Stomach (tissue), 4 donors: ENCODE results near the gene KTI12.

Experiments
- CTCF ChIP-seq, 7 experiments: fragments of 450-650 bp in 4 of 7; fragments of 200-600 bp in 3 of 7; sonication (generic) in 3 of 7; IDR thresholded peaks; one replicate each; pipeline ENCODE4 v1.5.1; 2016 to 2019; ENCODE audit warnings: antibody characterized with exemption in 7 of 7, control low read depth in 2 of 7, mild to moderate bottlenecking in 1 of 7
- EP300 ChIP-seq: sonication (generic); formaldehyde crosslinking; IDR thresholded peaks from one replicate; pipeline ENCODE4 v1.6.1; 2017; ENCODE audit warnings: antibody characterized with exemption
- POLR2A ChIP-seq, 4 donors: fragments of 450-650 bp; IDR thresholded peaks; one replicate each; pipeline ENCODE4 v1.6.1; 2016; ENCODE audit warnings: antibody characterized with exemption in 4 of 4, control low read depth in 2 of 4, mild to moderate bottlenecking in 1 of 4, moderate library complexity in 1 of 4
- POLR2AphosphoS5 ChIP-seq, 3 donors: sonication (generic); formaldehyde crosslinking; IDR thresholded peaks; one replicate each; pipeline ENCODE4 v1.6.1; 2016; ENCODE audit warnings: antibody characterized with exemption in 3 of 3

DNA sequence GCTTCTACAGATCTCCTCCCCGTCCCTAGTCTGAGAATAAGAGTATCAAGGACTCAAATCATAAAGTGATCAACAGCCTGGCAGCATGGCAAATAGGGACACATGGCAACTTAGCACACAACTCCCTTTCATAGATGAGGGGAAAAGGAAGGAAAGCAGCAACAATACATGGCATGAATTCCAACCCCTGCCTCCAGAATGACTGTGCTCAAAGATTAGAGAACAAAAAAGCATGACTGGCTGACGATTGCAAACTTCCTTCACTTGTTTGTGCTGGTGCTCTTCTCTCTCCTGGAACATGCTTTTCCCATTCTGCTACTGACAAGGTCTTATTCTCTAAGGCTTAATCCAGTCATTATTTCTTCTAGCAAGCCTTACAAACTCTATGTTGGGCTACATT, 11.5 kb downstream of the KTI12 start:
- TF ChIP-seq CTCF (IDR thresholded peaks at IDR 0.05): no peak
- TF ChIP-seq POLR2AphosphoS5 (IDR thresholded peaks at IDR 0.05): no peak
- TF ChIP-seq POLR2A (IDR thresholded peaks at IDR 0.05): no peak
- no peak for TF ChIP-seq EP300
